Ectodermal cell (in vitro differentiated cells): ENCODE results near the gene SPINK5.

Experiments used
- H3K27ac ChIP-seq: 2 replicates; pipeline ENCODE4 v1.7.0; 2013; ENCODE audit warnings: mild to moderate bottlenecking, low read depth, low read length; ENCODE audit not compliant: insufficient read depth, poor library complexity, severe bottlenecking
- H3K27me3 ChIP-seq: 2 replicates; pipeline ENCODE4 v1.7.0; 2013; ENCODE audit warnings: mild to moderate bottlenecking, low read length; ENCODE audit not compliant: insufficient read depth, control insufficient read depth, poor library complexity, severe bottlenecking
- H3K36me3 ChIP-seq: one replicate; pipeline ENCODE4 v1.7.0; 2013; ENCODE audit warnings: low read length; ENCODE audit not compliant: control insufficient read depth, insufficient read depth
- H3K4me1 ChIP-seq: one replicate; pipeline ENCODE4 v1.7.0; 2013; ENCODE audit warnings: low read length; ENCODE audit not compliant: control insufficient read depth, insufficient read depth
- H3K4me3 ChIP-seq: 2 replicates; pipeline ENCODE4 v1.7.0; 2013; ENCODE audit warnings: low read depth, low read length, control low read depth; ENCODE audit not compliant: insufficient read depth
- H3K9me3 ChIP-seq: 2 replicates; pipeline ENCODE4 v1.7.0; 2013; ENCODE audit warnings: mild to moderate bottlenecking, low read length, moderate library complexity; ENCODE audit not compliant: control insufficient read depth
- WGBS, 2 experiments: methylation state at CpG; one replicate each; pipeline ENCODE4 v1.1.7; 2013; ENCODE audit warnings: missing lambda C conversion rate in 2 of 2; 5-methylcytosine and 5-hydroxymethylcytosine counted together

Gene SPINK5

GRCh38 chr5:148060309-148060708 lies 3.5 kb upstream of the SPINK5 start:
- Histone ChIP-seq H3K4me3 (no peak overlapping the region), H3K4me1 (no peaks in the 10 kb centered on the region), H3K9me3 (no peaks in the 10 kb centered on the region), H3K36me3 (no peaks in the 10 kb centered on the region), H3K27ac (no peak overlapping the region), H3K27me3 (no peaks in the 10 kb centered on the region)
- WGBS, 2 experiments = 43 to 54% methylated on average over 1 of the region's 2 CpGs

GRCh38 chr5:148060881-148061280 lies 2.9 kb upstream of the SPINK5 start:
- Histone ChIP-seq H3K27me3 (no peaks in the 10 kb centered on the region), H3K4me1 (no peaks in the 10 kb centered on the region), H3K4me3 (no peak overlapping the region), H3K9me3 (no peaks in the 10 kb centered on the region), H3K36me3 (no peaks in the 10 kb centered on the region), H3K27ac (no peak overlapping the region)

- peaks cover 4% of the 10 kb centered on the region for H3K4me1 ChIP-seq
- no peaks in the 10 kb centered on the region for H3K27me3 ChIP-seq
- H3K27ac ChIP-seq = no peak overlapping the region
- H3K36me3 ChIP-seq = no peaks in the 10 kb centered on the region
- no peaks in the 10 kb centered on the region for H3K9me3 ChIP-seq
- 75 to 92% methylated on average over 1 of the region's 1 CpG for WGBS, 2 experiments
- no peak overlapping the region for H3K4me3 ChIP-seq
Measured at GRCh38 chr5:148070621-148071020, 6.8 kb downstream of the SPINK5 start.

- 93% methylated on average over 2 of the region's 2 CpGs for WGBS, 2 experiments
- Histone ChIP-seq H3K4me1 (no peaks in the 10 kb centered on the region), H3K4me3 (no peak overlapping the region), H3K9me3 (no peaks in the 10 kb centered on the region), H3K27me3 (no peaks in the 10 kb centered on the region), H3K36me3 (no peaks in the 10 kb centered on the region), H3K27ac (no peak overlapping the region)
Measured at GRCh38 chr5:148072207-148072606, 8.4 kb downstream of the SPINK5 start.

GRCh38 chr5:148075529-148075928 lies 11.7 kb downstream of the SPINK5 start:
- Histone ChIP-seq H3K9me3 (no peaks in the 10 kb centered on the region), H3K36me3 (no peaks in the 10 kb centered on the region), H3K27me3 (no peaks in the 10 kb centered on the region), H3K27ac (no peak overlapping the region), H3K4me1 (no peaks in the 10 kb centered on the region), H3K4me3 (no peak overlapping the region)
- WGBS, 2 experiments = 92 to 95% methylated on average over 2 of the region's 2 CpGs

- Histone ChIP-seq H3K27me3 (no peaks in the 10 kb centered on the region), H3K4me1 (no peaks in the 10 kb centered on the region), H3K27ac (no peak overlapping the region), H3K4me3 (no peak overlapping the region), H3K36me3 (no peaks in the 10 kb centered on the region), H3K9me3 (no peaks in the 10 kb centered on the region)
- WGBS, 2 experiments = no CpG with 5 or more reads among the region's 1 CpG
Measured at GRCh38 chr5:148083203-148083602, 19.4 kb downstream of the SPINK5 start.

- Histone ChIP-seq H3K9me3 (no peaks in the 10 kb centered on the region), H3K27ac (no peak overlapping the region)
- 69 to 80% methylated on average over 1 to 2 of the region's 2 CpGs for WGBS, 2 experiments
Measured at GRCh38 chr5:148084269-148084668, 20.5 kb downstream of the SPINK5 start.

GRCh38 chr5:148085310-148085709 lies 21.5 kb downstream of the SPINK5 start:
- no peak overlapping the region for H3K4me3 ChIP-seq
- H3K36me3 ChIP-seq = no peaks in the 10 kb centered on the region
- no peaks in the 10 kb centered on the region for H3K27me3 ChIP-seq
- H3K4me1 ChIP-seq = no peaks in the 10 kb centered on the region
- no peak overlapping the region for H3K27ac ChIP-seq
- H3K9me3 ChIP-seq = no peaks in the 10 kb centered on the region

More at GRCh38 chr5:148084269-148084668, 20.5 kb downstream of the SPINK5 start:
- Histone ChIP-seq H3K4me1 (no peaks in the 10 kb centered on the region), H3K27me3 (no peaks in the 10 kb centered on the region), H3K36me3 (no peaks in the 10 kb centered on the region), H3K4me3 (no peak overlapping the region)

GRCh38 chr5:148085977-148086705 lies 22.4 kb downstream of the SPINK5 start:
- H3K27ac ChIP-seq = no peak overlapping the region
- no peaks in the 10 kb centered on the region for H3K36me3 ChIP-seq
- H3K9me3 ChIP-seq = no peaks in the 10 kb centered on the region
- H3K4me3 ChIP-seq = no peak overlapping the region
- H3K4me1 ChIP-seq = peaks cover 6% of the 10 kb centered on the region
- no peaks in the 10 kb centered on the region for H3K27me3 ChIP-seq
- WGBS, 2 experiments = 84 to 88% methylated on average over 6 to 7 of the region's 7 CpGs

GRCh38 chr5:148090146-148090772 lies 26.5 kb downstream of the SPINK5 start:
- no peak overlapping the region for H3K4me3 ChIP-seq
- H3K27ac ChIP-seq = no peak overlapping the region
- 83 to 86% methylated on average over 4 to 5 of the region's 5 CpGs for WGBS, 2 experiments
- peaks cover 6% of the 10 kb centered on the region for H3K4me1 ChIP-seq
- no peaks in the 10 kb centered on the region for H3K36me3 ChIP-seq
- H3K9me3 ChIP-seq = no peaks in the 10 kb centered on the region
- no peaks in the 10 kb centered on the region for H3K27me3 ChIP-seq
